GM18520 (cell line): Measurements from ENCODE around the gene PIGS.

ENCODE experiments used
- ATAC-seq: cut with Tn5 transposase; IDR thresholded peaks from one replicate; pipeline ENCODE4 v1.9.1; 2021; ENCODE audit not compliant: unreplicated experiment

Gene PIGS

DNA sequence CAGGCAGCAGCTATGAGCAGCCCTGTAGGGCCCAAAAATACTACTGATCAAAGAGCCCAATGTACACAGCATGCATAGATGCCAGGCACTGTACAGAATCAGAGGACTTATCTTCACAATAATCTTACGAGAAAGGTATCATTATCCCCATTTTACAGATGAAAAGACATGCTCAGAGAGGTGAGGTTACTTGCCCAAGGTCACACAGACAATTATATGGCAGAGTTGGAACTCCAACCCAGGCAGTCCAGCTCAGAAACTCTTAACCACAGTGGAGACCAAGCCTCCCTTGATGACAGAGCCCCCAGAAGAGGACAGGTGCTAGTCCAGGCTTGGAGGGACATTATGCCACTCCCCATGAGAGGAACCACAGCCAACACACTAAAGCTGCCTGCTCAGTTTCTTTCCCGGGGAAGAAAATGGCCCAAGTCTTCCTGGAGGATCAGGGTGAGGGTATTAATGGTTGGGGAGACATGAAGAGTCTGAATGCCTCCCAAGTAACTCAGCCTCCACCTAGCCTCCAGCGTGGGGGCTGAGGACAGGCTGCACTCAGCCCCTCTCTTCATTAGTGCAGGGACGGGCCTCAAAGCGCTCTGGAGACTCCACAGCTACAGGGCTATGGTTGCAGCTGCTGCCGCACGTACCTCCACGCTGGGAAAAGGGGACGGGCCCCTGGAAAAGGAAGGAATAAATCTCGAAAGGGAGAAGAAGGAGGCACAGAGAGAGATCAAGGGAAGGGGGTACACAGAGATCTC lies 19.7 kb downstream of the PIGS start:
- no peak for ATAC-seq

DNA sequence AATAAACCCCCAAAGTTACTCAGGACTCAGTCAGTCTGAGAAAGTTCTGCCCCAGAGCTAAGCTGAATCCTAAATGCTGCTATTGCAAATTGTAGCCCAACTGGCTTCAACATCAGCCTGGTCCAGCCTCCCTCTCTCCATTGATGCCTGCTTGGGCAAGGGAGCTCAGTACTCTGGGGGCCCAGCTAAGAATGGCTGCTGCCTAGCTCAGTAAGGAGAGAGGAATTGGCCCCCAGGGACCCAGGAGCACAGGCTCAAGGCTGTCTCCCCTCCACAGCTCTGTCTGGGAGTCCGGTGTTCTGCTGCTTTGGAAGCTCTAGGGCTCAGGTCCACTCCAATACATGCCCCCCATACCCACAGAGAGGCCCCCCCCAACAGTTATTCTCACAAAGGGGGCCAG lies 20.5 kb downstream of the PIGS start:
- no peak for ATAC-seq

DNA sequence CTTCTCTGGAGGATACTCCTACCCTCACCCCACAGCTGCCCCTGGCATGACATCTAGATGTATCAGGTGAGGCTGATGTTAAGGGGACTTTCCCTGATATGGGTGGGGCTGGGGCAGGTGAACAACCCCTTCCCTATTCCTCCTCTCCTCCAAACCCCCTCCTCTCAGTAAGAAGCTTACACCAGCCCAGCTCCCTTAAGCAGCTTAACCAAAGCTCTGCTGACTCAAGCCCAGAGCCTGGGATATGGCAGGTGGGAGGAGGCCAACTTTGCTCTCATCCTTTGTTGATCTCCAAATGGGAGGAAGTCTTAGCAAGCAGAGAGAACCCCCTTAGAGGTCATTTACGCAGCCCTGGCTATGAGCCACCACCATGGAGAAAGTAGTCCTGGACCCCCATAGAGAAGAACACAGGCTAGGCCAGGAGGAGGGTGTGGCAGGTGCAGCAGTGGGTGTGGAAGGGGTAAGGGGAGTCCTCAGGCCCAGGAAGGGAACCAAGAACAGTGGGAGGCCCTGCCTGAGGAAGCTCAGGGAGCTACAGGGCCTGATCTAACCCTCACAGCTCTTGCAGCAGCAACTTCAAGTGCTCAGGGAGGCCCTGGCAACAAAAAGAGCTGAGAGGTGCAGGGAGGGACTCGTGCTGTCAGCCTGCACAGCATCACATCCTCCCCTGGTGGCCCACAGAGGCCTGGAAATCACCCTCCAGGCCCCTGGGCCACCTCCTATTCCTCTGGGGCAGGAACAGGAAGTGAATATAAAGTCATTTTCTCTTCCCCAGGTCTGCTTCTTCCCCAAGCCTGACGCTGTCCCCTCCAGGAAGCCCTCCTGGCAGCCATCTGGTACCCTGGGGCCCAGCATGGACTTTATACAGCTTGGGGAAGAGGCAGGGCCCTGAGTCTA lies 21.8 kb downstream of the PIGS start:
- no peak for ATAC-seq

DNA sequence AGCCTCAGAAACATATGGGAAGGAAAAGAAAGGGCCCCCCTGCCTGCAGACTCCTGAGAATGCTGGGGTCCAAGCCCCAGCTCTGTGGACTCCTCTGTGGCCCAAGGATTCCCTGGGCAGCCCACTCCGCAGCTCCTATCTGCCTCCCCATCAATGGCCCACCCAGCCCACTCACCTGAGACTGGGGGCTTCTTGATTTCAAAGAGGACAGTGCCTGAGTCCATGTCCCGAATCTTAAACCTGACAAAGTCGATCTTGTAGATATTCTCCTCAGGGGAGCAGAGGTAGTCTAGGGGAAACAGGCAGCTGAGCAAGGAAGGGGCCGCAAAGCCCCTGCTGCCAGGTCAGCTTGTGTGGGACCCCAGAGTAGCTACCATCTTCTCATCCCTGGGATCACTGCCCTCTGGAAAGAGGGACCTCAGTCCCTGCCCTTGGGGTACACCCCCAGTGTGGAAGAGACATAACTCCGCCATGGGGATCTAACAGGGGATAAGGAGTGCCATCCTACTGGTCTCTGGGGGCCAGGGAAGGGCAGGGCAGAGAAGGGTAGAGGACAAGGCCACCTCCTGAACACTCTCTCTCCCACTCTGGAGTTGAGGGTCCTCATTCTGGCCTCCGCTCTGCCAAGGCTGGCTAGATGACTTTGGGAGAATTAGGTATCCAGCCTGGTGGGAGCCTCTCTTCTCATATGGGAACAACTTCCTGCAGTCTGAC lies 22.8 kb downstream of the PIGS start:
- no peak for ATAC-seq

DNA sequence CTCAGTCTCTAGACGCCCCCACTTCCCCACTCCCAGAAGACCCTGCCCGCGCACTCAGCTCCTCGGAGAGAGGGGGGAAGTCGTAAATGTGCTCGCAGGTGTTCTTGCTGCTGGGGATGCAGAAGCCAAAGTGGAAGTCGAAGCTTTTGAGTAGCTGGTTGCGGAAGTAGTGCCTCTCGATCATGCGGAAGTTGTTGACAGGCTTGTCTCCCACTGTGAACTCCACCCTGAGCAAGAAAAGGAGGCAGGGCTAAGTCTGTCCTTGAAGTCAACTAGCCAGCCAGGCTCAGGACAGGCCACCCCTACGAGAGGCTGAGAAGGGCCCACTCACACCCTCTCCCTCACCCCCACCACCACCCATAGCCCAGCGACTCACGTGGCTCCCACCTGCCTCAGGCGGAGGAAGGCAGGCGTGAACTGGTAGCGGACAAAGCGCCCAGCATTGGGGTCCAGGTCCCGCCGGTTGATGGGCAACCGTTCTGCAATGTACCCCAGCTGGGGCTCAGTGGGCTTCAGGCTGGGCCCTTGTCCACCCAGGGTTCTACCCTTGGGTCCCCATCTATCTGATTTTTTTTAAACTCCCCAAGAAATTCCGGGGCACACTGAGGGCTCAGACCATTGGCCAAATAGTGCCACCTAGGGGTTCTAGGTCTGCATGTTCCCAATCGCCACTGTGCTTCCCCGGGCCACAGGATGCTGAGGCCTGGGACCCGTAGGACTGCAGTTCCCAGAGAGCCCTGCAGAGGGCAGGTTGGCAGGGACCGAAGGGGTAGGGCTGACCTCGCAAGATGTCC lies 23.5 kb downstream of the PIGS start:
- peak; percentile 34 for ATAC-seq

DNA sequence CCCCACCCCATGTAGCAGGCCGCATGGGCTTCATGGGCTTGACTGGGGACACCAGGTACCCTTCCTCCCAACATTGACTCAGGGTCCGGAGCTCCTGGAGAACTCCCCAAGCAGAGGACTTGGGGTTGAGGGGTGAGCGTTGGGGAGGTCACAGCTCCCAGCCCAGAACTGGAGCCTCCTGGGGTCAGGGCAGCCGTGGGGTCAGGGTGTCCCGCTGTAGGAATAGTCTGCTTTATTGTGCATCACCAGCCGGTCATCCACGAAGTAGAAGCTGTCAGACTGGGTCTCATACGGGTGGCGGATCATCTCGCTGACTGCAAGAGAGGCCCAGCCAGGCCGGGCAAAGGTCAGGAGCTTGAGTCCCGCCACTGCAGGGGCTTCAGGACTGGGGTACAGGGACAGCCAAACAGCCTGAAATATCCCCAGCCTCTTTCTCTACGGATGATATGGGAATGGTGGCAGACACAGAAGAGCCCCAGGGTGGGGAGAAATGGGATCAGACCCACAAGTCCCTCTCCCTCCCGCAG lies 24.2 kb downstream of the PIGS start:
- no peak for ATAC-seq

DNA sequence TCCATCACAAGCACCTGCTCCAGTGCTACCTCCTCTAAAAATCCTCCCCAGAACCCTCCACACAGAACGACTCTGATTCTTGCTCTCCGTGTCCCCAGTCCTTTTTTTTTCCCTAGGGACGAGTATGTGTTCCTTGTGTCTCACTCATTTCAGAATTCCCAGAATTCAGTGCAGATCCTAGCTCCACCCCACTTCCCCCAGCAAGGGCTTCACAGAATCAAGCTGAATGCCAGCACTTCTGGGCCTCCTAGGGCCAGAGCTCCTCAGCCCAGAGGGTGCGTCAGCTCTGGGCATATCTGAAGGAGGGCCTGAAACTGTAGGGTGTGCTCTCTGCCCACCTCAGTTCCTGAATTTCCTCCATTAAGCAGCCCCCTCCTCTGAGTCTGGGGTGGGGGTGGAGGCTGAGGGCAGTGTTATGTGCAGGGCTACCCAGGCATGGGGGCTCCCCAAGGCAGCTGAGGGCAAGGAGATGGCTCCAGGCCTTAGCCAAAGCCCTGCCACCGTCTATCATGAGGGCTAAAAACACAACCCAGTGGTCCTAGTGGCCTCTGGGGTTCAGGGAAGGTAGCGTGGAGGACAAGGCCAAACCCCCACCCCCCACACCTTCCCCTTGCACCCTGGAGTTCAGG lies 25.4 kb downstream of the PIGS start:
- no peak for ATAC-seq

DNA sequence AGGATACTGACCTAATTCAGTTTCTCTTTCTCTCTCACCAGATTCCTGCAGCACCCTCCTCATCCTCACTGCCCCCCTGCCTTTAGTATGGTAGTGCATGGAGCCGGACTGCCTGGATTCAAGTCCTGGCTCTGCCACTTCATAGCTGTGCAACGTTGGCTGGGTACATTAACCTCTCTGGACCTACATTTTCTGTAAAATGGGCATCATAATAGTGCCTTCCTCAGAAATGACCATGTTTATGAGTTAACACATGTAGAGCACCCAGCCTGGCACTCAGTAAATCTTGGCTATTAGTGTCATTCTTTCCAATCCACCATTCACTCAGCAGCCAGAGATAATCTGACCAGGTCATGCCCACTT lies 26.2 kb downstream of the PIGS start:
- ATAC-seq, result no peak

DNA sequence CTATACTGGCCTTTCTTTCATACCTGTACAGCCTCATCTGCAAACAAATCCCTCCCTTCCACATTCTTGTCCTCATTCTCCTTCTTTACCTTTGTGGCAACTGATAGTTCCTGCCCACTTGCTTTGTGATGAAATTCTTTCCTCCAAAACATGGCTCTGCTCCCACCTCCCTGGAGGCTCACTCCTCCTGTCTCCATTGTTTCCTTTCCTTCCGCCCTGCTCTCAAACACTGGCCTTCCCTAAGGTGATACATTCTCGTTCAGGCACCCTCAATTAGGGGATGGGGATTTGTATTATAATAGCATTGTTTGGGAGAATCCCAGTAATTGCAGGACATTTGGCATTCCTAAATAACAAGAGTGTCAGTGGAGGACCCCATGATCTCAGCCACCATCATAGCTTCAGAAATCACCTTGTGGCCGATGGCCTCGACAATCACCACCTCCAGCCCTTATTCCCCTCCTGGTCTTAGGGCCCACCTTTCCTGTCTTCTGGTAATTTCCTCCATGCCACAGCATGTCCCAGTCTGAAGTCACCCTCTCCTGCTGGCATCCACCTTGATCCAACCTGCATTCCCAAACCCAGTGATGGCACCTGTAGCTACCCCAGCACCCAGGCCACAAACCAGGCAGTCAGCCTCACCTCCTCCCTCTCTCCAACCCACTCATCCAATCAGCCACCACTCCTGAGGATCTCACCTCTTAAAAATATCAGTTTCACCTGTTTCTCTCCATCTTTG lies 26.8 kb downstream of the PIGS start:
- no peak for ATAC-seq

DNA sequence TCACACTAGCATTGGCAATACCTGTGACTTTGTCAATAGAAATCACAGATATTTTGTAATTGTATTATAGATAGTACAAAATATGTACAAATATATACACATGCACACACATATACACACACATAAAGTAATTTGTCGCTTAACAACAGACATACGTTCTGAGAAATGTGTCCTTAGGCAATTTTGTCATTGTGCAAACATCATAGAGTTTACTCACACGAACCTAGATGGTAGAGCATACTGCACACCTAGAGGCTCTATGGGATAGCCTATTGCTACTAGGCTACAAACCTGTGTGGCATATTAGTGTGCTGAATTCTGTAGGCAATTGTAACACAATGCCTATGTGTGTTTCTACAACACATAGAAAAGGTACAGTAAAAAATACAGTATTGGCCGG lies 29.9 kb downstream of the PIGS start:
- no peak for ATAC-seq

DNA sequence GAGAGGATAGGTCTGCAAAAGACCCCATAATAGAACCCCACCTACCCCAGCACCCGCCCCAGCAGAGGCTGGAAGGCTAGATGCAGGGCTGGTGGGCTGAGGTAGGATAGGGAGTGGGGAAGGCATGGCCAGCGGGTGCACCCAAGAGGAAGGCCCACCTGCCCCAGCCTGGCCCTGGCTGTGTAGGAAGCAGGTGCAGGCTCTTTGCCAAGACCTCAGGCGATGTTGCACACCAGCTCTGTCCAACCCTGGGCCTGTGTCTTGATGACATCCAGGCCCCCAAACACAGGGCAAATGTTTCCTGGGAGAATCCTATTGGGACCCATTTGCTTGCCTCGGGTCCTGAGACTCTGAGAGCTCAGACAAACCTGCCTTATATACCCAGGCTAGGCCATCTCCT lies 31.1 kb downstream of the PIGS start:
- ATAC-seq, result no peak

DNA sequence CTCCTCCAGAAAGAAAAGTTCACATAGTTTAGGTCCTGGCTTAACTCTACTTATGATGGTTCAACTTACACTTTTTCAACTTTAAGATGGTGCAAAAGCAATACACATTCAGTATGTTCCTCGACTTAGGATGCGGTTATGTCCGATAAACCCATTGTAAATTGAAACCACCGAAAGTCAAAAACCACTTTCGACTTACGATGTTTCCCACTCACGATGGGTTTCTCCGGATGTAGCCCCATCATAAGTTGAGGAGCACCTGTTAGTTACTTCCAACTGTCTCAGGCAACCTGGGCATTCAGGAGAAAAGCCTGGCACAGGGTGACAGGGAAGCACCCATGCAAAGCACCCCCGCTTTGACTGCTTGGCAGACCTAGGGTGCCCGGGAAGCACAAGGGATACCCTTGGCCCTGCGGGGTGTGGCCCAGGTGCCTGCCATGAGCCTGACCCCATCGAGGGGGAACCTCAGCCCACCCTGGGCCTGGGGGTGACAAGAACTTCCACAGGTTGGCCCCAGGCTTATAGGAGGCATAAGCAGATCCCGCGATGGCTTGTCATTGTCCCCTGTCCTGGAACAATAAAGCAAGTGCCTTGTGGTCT lies 32.9 kb downstream of the PIGS start:
- ATAC-seq, result no peak

DNA sequence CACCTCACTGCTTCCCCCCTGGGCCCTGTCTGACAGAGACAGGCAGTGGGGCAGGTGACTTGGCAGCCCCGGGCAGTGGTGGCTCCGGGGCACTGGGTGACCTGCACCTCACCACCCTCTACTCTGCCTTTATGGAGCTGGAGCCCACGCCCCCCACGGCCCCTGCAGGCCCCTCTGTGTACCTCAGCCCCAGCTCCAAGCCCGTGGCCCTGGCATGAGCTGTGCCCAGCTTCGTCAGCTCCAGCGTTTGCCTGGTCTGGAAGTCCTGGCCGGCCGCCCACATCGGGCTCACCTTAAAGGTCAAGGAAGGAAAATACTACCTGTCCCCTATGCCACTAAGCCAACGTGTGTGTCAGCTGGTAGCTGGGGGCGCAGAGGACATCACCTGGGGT lies 34.1 kb downstream of the PIGS start:
- no peak for ATAC-seq

DNA sequence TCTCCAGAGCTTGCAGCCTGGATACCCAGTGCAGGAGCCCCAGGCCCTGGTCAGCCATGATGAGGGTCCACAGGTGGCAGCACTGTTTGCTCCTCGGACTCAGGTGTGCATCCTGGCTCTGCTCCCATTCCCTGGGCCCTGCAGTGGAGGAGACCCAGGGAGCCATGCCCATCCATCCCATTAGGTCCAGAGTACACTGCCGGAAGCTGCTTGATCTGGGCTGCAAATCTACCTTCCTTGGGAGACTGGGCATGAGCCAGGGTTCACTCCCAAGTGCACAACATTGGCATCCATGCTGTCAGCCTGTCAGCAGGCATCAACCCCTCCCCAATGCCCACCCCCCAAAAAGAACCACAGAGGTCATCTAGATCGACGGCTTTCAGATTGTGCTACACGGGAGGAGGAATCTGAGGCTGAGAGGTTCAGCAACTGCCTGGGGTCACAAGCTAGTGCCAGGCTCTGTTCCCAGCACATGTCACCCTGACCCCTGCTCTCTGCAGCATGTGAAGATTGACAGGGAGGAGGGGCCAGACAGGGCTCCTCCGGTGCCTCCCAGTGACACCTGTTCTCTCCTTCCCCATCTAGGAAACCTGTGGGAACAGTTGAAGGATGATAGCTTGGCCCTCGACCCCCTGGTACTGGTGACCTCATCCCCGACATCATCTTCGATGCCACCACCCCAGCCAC lies 34.6 kb downstream of the PIGS start:
- no peak for ATAC-seq

DNA sequence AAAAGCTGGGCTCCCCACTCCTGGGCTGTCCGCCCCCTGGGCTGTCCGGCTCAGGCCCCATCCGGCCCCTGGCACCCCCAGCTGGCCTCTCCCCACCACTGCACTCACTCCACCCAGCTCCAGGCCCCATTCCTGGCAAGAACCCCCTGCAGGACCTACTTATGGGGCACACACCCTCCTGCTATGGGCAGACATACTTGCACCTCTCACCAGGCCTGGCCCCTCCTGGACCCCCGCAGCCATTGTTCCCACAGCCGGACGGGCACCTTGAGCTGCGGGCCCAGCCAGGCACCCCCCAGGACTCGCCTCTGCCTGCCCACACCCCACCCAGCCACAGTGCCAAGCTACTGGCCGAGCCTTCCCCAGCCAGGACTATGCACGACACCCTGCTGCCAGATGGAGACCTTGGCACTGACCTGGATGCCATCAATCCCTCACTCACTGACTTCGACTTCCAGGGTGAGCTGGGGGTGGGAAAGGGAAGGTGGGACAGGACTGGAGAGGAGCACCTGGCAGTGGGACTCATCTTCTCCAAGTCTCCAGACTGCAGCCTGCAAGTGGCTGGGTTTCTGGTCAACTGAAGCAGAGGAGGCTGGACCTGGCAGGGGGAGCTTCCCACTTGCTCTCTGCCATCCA lies 36.5 kb downstream of the PIGS start:
- ATAC-seq, result no peak

DNA sequence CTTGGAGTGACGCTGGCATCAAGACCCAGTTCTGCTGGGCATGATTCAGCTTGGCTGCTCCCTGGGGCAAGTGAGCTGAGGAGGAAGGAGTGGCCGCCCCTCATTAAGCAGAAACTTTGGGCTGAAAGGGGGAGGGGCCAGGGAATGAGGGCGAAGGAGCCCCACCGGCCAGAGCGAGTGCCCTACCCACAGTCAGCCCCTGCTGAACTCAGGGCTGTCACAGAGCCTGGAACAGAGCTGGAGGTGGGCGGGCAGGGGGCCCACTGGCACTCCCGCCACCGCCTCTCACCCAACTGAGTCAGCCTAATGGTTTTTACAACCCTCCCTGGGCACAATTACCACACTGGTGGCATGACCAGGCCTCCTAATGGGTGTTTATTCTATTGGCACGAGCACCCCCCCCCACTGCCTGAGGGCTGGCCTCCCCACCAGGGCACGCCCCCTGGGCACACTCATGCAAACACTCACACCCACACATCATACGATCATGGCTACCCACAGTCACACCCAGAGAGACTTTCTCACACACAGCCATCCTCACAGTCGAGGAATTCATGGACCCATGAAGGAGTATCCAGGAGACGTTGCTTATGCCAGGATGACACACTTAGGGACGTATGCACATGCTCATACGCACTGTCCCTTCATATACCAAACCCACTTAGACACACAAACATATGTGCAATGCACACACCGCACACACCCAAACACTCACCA lies 38.1 kb downstream of the PIGS start:
- no peak for ATAC-seq
